Measurements from ENCODE around the gene CREB3L2.

- TF ChIP-seq CTCF (IDR thresholded peaks at IDR 0.05) (no peak), POLR2A (IDR thresholded peaks at IDR 0.05) (no peak), EP300 (IDR thresholded peaks at IDR 0.05; ENCODE audit: low read depth) (no peak)
These were observed 36.9 kb downstream of the CREB3L2 start for GRCh38 chr7:137964824-137965545.
